Activated CD4-positive, alpha-beta T cell treated with anti-CD3 and anti-CD28 coated beads, Interleukin-2, Interleukin-4, amounts not matched to agents 100 ng/mL and 50 ng/mL, durations not matched to agents 16 hours and 8 hours (primary cell): ENCODE data around the gene SLC11A1.

ENCODE experiments used
- DNase-seq: peaks from one replicate; pipeline ENCODE4 v3.0.0-alpha.2; 2020; ENCODE audit warnings: low spot score

The SLC11A1 gene

GRCh38 chr2:218394298-218395089 is 12.4 kb downstream of the SLC11A1 start:
- DNase-seq = no peak

DNA sequence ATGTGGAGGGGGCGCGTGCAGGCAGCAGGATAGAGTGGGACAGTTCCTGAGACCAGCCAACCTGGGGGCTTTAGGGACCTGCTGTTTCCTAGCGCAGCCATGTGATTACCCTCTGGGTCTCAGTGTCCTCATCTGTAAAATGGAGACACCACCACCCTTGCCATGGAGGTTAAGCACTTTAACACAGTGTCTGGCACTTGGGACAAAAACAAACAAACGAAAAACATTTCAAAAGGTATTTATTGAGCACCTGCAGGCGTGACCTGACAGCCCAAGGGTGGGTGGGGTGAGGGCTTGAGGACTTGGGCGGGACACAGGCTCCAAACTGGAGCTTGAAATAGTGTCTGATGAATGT is 13.0 kb downstream of the SLC11A1 start:
- no peak for DNase-seq

GRCh38 chr2:218395456-218395825 is 13.4 kb downstream of the SLC11A1 start:
- no peak for DNase-seq

- peak; percentile 94 for DNase-seq
Observed at GRCh38 chr2:218395826-218396687, 14.0 kb downstream of the SLC11A1 start.

DNA sequence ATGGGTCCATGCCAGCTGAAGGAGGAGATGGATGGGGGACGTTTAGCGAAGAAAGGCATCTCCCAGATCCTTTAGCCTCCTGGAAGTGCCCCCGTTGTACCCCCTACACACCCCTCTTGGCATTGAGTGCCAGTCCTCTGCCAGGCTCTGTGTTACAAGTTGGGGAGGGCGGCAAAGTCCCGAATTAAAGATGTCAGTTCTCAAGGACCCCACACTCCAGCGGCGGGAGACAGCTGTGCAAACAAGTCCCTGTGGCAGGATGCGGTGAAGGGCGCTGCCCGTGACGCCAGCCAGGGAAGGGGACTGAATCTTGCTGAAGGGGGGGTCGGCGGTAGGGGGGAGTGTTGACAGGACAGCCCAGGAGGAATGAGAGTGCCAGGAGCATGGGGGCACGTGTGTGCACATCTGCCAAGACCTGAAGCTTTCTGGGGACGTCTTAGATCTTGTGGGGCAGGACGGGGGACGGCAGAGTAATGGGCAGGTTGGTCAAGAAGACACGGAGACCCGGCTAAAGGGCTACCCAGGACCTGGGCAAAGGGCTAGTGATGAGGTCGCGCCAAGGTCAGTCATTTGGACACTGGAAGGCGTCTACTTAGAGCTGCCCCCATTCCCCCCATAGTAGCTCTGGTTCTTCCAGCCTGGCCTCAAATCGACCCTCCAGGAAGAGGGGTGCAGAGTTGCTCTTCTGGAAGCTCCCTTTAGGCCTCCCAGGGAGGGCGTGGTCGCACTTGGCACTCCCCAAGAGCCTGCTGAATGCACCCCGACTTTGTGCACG is 14.8 kb downstream of the SLC11A1 start:
- peak; percentile 61 for DNase-seq

GRCh38 chr2:218397463-218397819 is 15.4 kb downstream of the SLC11A1 start:
- no peak for DNase-seq

DNA sequence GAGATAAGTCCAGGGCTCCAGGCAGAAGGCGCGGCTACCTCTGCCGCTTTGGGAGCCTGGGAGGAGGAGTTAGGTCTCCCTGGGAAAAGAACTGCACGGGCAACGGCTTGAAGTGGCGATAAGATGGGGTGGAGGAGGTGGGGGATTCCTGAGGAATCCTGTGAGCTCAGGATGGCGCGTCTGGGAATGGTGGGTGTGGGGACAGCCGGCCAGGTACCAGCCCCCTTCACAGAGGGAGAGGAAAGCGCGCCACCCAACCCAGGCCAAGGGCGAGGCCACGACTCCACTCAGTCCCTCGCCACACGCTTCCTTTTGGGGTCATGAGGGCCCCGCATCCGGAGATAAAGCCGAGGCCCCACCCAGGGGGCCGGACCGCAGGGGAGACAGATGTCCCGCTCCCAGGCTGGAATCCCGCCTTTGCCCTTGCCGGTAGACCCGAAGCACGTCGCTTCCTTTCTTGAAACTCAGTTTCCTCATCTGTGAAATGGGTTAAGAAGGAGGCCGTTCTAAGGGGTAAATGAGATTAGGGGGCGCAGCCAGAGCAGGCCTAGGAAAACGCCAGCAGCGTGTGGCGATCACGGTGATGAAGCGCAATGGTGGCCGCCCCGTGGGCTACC is 15.9 kb downstream of the SLC11A1 start:
- peak; percentile 76 for DNase-seq

GRCh38 chr2:218398437-218399390 is 16.6 kb downstream of the SLC11A1 start:
- DNase-seq = peak; percentile 65

- DNase-seq = peak; percentile 95
Observed at GRCh38 chr2:218399391-218400166, 17.5 kb downstream of the SLC11A1 start, which contains the start of gene CTDSP1. CTDSP1 (plus strand) TSS chr2:218399868; CDS start chr2:218400091, 223 bp downstream.

GRCh38 chr2:218400167-218400929 is 18.3 kb downstream of the SLC11A1 start:
- DNase-seq = peak; percentile 33

DNA sequence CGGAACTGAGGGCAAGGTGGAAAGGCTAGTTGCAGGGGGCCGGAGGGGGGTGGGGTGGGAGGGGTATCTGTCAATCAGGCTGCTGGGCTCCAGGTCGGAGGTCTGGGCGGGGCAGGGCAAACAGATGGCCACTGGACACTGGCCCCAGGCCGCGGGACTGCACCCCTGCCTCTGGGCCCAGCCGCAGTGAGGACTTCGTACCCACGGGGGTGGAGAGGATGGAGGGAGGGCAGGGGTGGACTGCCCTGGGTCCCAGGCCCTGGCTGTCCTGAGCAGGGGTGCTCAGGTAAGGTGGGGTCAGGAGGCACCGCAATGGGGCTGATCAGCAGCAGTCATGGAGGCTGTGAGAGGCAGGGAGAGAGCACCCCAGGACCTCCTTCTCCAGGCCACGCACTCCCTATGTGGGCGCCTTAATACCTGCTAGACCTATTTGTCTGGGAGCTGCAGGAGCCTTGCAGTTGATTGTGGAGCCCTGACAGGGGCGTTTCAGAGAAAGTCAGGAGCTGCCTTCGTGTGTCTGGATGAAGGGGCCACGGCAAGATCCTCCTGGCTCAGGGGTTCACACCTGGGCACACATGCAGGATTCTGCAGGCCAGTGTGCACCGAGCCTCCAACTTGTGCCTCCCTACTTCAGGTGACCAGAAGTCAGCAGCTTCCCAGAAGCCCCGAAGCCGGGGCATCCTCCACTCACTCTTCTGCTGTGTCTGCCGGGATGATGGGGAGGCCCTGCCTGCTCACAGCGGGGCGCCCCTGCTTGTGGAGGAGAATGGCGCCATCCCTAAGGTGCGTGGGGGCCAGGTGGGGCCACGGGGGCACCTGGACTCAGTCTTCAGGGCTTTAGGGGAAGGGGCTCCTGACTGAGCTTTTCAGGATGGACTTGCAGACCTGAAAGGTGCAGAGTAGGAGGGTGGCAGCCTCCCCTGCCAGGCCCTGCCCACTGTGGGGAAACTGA is 19.1 kb downstream of the SLC11A1 start:
- DNase-seq = no peak

GRCh38 chr2:218401890-218402289 is 19.8 kb downstream of the SLC11A1 start:
- DNase-seq = no peak

GRCh38 chr2:218402491-218402901 is 20.4 kb downstream of the SLC11A1 start:
- DNase-seq = no peak

- DNase-seq = no peak
Observed at GRCh38 chr2:218402911-218403411, 20.9 kb downstream of the SLC11A1 start.

DNA sequence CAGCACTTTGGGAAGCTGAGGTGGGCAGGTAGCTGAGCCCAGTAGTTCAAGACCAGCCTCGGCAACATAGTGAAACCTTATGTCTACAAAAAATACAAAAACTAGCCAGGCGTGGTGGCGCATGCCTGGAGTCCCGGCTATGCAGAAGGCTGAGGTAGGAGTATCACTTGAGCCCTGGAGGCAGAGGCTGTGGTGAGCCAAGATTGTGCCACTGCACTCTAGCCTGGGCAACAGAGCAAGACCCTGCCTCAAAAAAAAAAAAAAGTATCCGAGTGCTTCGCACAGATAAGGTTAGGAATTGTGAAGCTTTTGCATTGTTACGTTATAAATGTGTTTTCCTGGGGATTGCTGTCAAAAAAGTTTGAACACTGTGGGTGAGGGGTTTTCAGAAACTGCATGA is 21.7 kb downstream of the SLC11A1 start:
- DNase-seq = no peak

DNA sequence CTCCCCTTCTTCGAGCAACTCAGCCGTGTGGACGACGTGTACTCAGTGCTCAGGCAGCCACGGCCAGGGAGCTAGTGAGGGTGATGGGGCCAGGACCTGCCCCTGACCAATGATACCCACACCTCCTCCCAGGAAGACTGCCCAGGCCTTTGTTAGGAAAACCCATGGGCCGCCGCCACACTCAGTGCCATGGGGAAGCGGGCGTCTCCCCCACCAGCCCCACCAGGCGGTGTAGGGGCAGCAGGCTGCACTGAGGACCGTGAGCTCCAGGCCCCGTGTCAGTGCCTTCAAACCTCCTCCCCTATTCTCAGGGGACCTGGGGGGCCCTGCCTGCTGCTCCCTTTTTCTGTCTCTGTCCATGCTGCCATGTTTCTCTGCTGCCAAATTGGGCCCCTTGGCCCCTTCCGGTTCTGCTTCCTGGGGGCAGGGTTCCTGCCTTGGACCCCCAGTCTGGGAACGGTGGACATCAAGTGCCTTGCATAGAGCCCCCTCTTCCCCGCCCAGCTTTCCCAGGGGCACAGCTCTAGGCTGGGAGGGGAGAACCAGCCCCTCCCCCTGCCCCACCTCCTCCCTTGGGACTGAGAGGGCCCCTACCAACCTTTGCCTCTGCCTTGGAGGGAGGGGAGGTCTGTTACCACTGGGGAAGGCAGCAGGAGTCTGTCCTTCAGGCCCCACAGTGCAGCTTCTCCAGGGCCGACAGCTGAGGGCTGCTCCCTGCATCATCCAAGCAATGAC is 22.4 kb downstream of the SLC11A1 start:
- DNase-seq = no peak

- DNase-seq = no peak
Observed at GRCh38 chr2:218405086-218405745, 23.1 kb downstream of the SLC11A1 start.
